DND-41 (cell line): ENCODE results near the gene GYPC.

Experiments used
- ATAC-seq: fragments of 200-7000 bp; cut with Tn5 transposase; 3 replicates; pipeline ENCODE4 v1.9.1; 2021; ENCODE audit warnings: low read depth; ENCODE audit not compliant: insufficient read depth
- DNase-seq: peaks from one replicate; pipeline ENCODE4 v3.0.0-alpha.2; 2020
- H2AFZ ChIP-seq: 2 replicates; pipeline ENCODE4 v1.6.0; 2012; ENCODE audit warnings: low read depth, low read length
- H3K27ac ChIP-seq: 2 replicates; pipeline ENCODE4 v1.5.1; 2012; ENCODE audit warnings: low read length, inconsistent platforms
- H3K27me3 ChIP-seq: fragments of 200-600 bp; sonication (generic); 2 replicates; pipeline ENCODE4 v1.6.0; 2012; ENCODE audit warnings: low read length, mild to moderate bottlenecking, inconsistent platforms; ENCODE audit not compliant: insufficient read depth, poor library complexity
- H3K36me3 ChIP-seq: 2 replicates; pipeline ENCODE4 v1.5.1; 2012; ENCODE audit warnings: low read length, inconsistent platforms; ENCODE audit not compliant: insufficient read depth
- H3K4me1 ChIP-seq: 2 replicates; pipeline ENCODE4 v1.5.1; 2012; ENCODE audit warnings: mild to moderate bottlenecking, low read length; ENCODE audit not compliant: insufficient read depth
- H3K4me2 ChIP-seq: 2 replicates; pipeline ENCODE4 v1.6.0; 2012; ENCODE audit warnings: mild to moderate bottlenecking, moderate library complexity, low read length, inconsistent platforms; ENCODE audit not compliant: insufficient read depth
- H3K4me3 ChIP-seq, 2 experiments: fragments of 200-600 bp in 1 of 2; shearing (Covaris generic) in 1 of 2; 2 replicates each; pipeline ENCODE4 v1.5.1; 2012 to 2016; ENCODE audit warnings: inconsistent platforms in 2 of 2, low read length in 2 of 2, mild to moderate bottlenecking in 2 of 2, low read depth in 1 of 2, moderate library complexity in 1 of 2
- H3K79me2 ChIP-seq: 2 replicates; pipeline ENCODE4 v1.6.0; 2012; ENCODE audit warnings: low read length, inconsistent platforms; ENCODE audit not compliant: insufficient read depth
- H3K9ac ChIP-seq: 2 replicates; pipeline ENCODE4 v1.6.0; 2012; ENCODE audit warnings: low read depth, mild to moderate bottlenecking, inconsistent platforms, low read length, moderate library complexity
- H3K9me3 ChIP-seq: 2 replicates; pipeline ENCODE4 v1.5.1; 2012; ENCODE audit warnings: low read length, moderate library complexity, mild to moderate bottlenecking, inconsistent platforms; ENCODE audit not compliant: insufficient read depth, severe bottlenecking
- H4K20me1 ChIP-seq: 2 replicates; pipeline ENCODE4 v1.6.0; 2012; ENCODE audit warnings: low read length; ENCODE audit not compliant: insufficient read depth
- EZH2 ChIP-seq: IDR thresholded peaks from 3 replicates; pipeline ENCODE4 v1.6.1; 2012; ENCODE audit warnings: borderline replicate concordance, low read depth, mild to moderate bottlenecking, moderate library complexity, low read length, inconsistent platforms; ENCODE audit not compliant: severe bottlenecking
- TF ChIP-seq, protein P1 (sequence below): IDR thresholded peaks from 2 replicates; pipeline ENCODE4 v1.5.1; 2012; ENCODE audit warnings: borderline replicate concordance, low read length, moderate library complexity, mild to moderate bottlenecking; ENCODE audit not compliant: poor library complexity, severe bottlenecking; ENCODE audit errors: extremely low read depth

Gene GYPC

GRCh38 chr2:126634273-126634861 is 21.6 kb upstream of the GYPC start:
- Histone ChIP-seq H3K36me3 (no peaks in the 10 kb centered on the region), H3K9ac (no peak overlapping the region), H3K79me2 (no peaks in the 10 kb centered on the region), H3K4me1 (no peaks in the 10 kb centered on the region), H3K9me3 (no peaks in the 10 kb centered on the region), H3K4me3 (no peak overlapping the region), H4K20me1 (no peaks in the 10 kb centered on the region), H3K27ac (no peak overlapping the region), H3K27me3 (peaks cover 2% of the 10 kb centered on the region), H3K4me2 (no peak overlapping the region), H2AFZ (no peak overlapping the region)
- ATAC-seq (no peak), DNase-seq (no peak)
- TF ChIP-seq EZH2 = no peak
- TF ChIP-seq, protein P1, sequence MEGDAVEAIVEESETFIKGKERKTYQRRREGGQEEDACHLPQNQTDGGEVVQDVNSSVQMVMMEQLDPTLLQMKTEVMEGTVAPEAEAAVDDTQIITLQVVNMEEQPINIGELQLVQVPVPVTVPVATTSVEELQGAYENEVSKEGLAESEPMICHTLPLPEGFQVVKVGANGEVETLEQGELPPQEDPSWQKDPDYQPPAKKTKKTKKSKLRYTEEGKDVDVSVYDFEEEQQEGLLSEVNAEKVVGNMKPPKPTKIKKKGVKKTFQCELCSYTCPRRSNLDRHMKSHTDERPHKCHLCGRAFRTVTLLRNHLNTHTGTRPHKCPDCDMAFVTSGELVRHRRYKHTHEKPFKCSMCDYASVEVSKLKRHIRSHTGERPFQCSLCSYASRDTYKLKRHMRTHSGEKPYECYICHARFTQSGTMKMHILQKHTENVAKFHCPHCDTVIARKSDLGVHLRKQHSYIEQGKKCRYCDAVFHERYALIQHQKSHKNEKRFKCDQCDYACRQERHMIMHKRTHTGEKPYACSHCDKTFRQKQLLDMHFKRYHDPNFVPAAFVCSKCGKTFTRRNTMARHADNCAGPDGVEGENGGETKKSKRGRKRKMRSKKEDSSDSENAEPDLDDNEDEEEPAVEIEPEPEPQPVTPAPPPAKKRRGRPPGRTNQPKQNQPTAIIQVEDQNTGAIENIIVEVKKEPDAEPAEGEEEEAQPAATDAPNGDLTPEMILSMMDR = no peak

DNA sequence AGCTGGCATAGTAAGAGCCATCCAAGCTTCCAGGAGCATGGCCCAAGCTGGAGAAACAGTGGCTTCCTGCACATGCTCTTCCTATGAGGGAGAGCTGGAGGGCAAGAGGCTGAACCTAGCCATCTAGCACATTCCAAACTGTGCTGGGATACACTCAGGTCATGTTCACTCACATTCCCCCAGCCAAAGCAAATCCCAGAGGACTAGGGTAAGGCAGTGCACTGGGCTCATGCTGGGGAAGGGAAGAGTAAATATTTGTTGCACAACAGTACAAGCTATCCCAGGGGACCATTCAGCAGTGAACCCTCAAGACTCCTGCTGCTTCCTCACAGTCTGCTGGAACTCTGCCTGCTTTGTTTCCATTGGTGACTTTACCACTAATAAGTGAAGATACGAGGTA is 20.7 kb upstream of the GYPC start:
- Histone ChIP-seq H3K79me2 (no peaks in the 10 kb centered on the region), H3K4me1 (no peaks in the 10 kb centered on the region), H3K27ac (no peak overlapping the region), H3K4me3 (no peak overlapping the region), H3K4me2 (no peak overlapping the region), H3K27me3 (peaks cover 2% of the 10 kb centered on the region), H3K9ac (no peak overlapping the region), H3K36me3 (no peaks in the 10 kb centered on the region), H3K9me3 (no peaks in the 10 kb centered on the region), H2AFZ (no peak overlapping the region), H4K20me1 (no peaks in the 10 kb centered on the region)
- DNase-seq (no peak), ATAC-seq (no peak)
- no peak for TF ChIP-seq EZH2
- TF ChIP-seq, protein P1 = no peak

- no peaks in the 10 kb centered on the region for H3K9me3 ChIP-seq
- H3K9ac ChIP-seq = no peak overlapping the region
- ATAC-seq (no peak), DNase-seq (no peak)
- H3K4me2 ChIP-seq = no peak overlapping the region
- no peaks in the 10 kb centered on the region for H3K4me1 ChIP-seq
- no peak overlapping the region for H2AFZ ChIP-seq
- no peak overlapping the region for H3K4me3 ChIP-seq
- no peaks in the 10 kb centered on the region for H3K79me2 ChIP-seq
- no peak overlapping the region for H3K27ac ChIP-seq
- no peak for TF ChIP-seq EZH2
- TF ChIP-seq, protein P1 = no peak
- H3K36me3 ChIP-seq = no peaks in the 10 kb centered on the region
- H3K27me3 ChIP-seq = peaks cover 2% of the 10 kb centered on the region
- H4K20me1 ChIP-seq = no peaks in the 10 kb centered on the region
These were observed 20.2 kb upstream of the GYPC start for GRCh38 chr2:126635736-126636135.
